GM12892 (cell line): ENCODE data around the gene CTNNA3. TPM values are rescaled to one million over a fixed set of nuclear protein-coding genes. Genes with fewer than 3 reads are reported as not detected.
"Not testable (repeated sequence)": the region's sequence is repeated elsewhere in the genome, so short reads cannot be mapped to it uniquely, and the experiment has no call there.

ENCODE experiments used
- DNase-seq: peaks from one replicate; pipeline ENCODE4 v3.0.0; 2011; ENCODE audit not compliant: insufficient read length
- FAIRE-seq: peaks from 2 replicates; lab custom pipeline; 2011; peaks lifted over from hg19 to GRCh38; lab: Jason Lieb, UNC
- POLR2A ChIP-seq: IDR thresholded peaks from 2 replicates; pipeline ENCODE4 v1.6.1; 2011; ENCODE audit warnings: low read depth, low read length, control low read depth
- POLR2AphosphoS5 ChIP-seq: IDR thresholded peaks from 2 replicates; pipeline ENCODE4 v1.6.1; 2011; ENCODE audit warnings: low read depth, low read length, control low read depth
- TAF1 ChIP-seq: IDR thresholded peaks from 2 replicates; pipeline ENCODE4 v1.6.1; 2011; ENCODE audit warnings: low read depth, mild to moderate bottlenecking, control low read depth, low read length, borderline replicate concordance
- polyA plus RNA-seq: library from polyadenylated mRNA; unstranded; fragments of >200 nt; gene quantifications from one replicate; pipeline ENCODE4 v1.2.1, GENCODE V29; 2012; ENCODE audit warnings: missing spikeins, inconsistent platforms; ENCODE audit not compliant: missing spikeins

The CTNNA3 gene
- 0.38 TPM for polyA plus RNA-seq

GRCh38 chr10:67696029-67696428, at the start of gene CTNNA3:
CTNNA3 (minus strand) TSS chr10:67696195.
- DNase-seq = no peak
- TF ChIP-seq TAF1 (no peak), POLR2A (no peak), POLR2AphosphoS5 (no peak)

GRCh38 chr10:67735430-67735829, 39.4 kb upstream of the CTNNA3 start:
- DNase-seq (no peak), FAIRE-seq (no peak)
- TF ChIP-seq TAF1 = no peak
- no peak for TF ChIP-seq POLR2A
- TF ChIP-seq POLR2AphosphoS5 = no peak

More at GRCh38 chr10:67696029-67696428, at the start of gene CTNNA3:
- peak; percentile 9 for FAIRE-seq

GRCh38 chr10:67733511-67733910, 37.5 kb upstream of the CTNNA3 start:
- TF ChIP-seq TAF1 (no peak), POLR2A (no peak), POLR2AphosphoS5 (no peak)
- FAIRE-seq (no peak), DNase-seq (no peak)

- DNase-seq = no peak
- no peak for TF ChIP-seq POLR2AphosphoS5
- no peak for TF ChIP-seq POLR2A
- no peak for TF ChIP-seq TAF1
- FAIRE-seq = no peak
Measured at GRCh38 chr10:67725567-67725966, 29.6 kb upstream of the CTNNA3 start.

GRCh38 chr10:67723601-67724000, 27.6 kb upstream of the CTNNA3 start:
- no peak for TF ChIP-seq POLR2AphosphoS5
- TF ChIP-seq POLR2A = no peak
- no peak for TF ChIP-seq TAF1
- FAIRE-seq = no peak
- DNase-seq = no peak

GRCh38 chr10:67722113-67722512, 26.1 kb upstream of the CTNNA3 start:
- TF ChIP-seq TAF1 (no peak), POLR2AphosphoS5 (no peak), POLR2A (no peak)
- no peak for DNase-seq
- no peak for FAIRE-seq

- not testable (repeated sequence) for FAIRE-seq, DNase-seq
Measured at GRCh38 chr10:67716455-67716854, 20.5 kb upstream of the CTNNA3 start.

- DNase-seq (no peak), FAIRE-seq (no peak)
- TF ChIP-seq POLR2AphosphoS5 = no peak
- no peak for TF ChIP-seq TAF1
- no peak for TF ChIP-seq POLR2A
Measured at GRCh38 chr10:67705921-67706320, 9.9 kb upstream of the CTNNA3 start.

GRCh38 chr10:67699613-67700270, 3.7 kb upstream of the CTNNA3 start:
- FAIRE-seq, DNase-seq: not testable (repeated sequence)

GRCh38 chr10:67698164-67698563, 2.2 kb upstream of the CTNNA3 start:
- TF ChIP-seq TAF1 (no peak), POLR2A (no peak), POLR2AphosphoS5 (no peak)
- FAIRE-seq (no peak), DNase-seq (no peak)

GRCh38 chr10:67697724-67698131, 1.7 kb upstream of the CTNNA3 start:
- FAIRE-seq (peak; percentile 42), DNase-seq (peak; percentile 14)
- TF ChIP-seq POLR2A (no peak), TAF1 (no peak), POLR2AphosphoS5 (no peak)

- no peak for TF ChIP-seq POLR2A
- TF ChIP-seq POLR2AphosphoS5 = no peak
- no peak for TF ChIP-seq TAF1
- FAIRE-seq (no peak), DNase-seq (no peak)
Measured at GRCh38 chr10:67696679-67697078, 684 bp upstream of the CTNNA3 start.

GRCh38 chr10:67695555-67695954, 440 bp downstream of the CTNNA3 start:
- DNase-seq = no peak
- no peak for FAIRE-seq
- TF ChIP-seq POLR2A (no peak), TAF1 (no peak), POLR2AphosphoS5 (no peak)

- not testable (repeated sequence) for DNase-seq, FAIRE-seq
Measured at GRCh38 chr10:67691861-67692260, 4.1 kb downstream of the CTNNA3 start.

GRCh38 chr10:67690540-67690939, 5.5 kb downstream of the CTNNA3 start:
- DNase-seq = not testable (repeated sequence)
- peak; percentile 54 for FAIRE-seq

GRCh38 chr10:67684140-67684539, 11.9 kb downstream of the CTNNA3 start:
- FAIRE-seq, DNase-seq: not testable (repeated sequence)
